H1 (cell line): Measurements from ENCODE around the gene CEP85. TPM values are rescaled to one million over a fixed set of nuclear protein-coding genes. Genes with fewer than 3 reads are reported as not detected.
A peak's percentile ranks its signal among the peaks of the same experiment; 100 is the strongest.

Experiments
- CEBPB ChIP-seq: IDR thresholded peaks from 2 replicates; pipeline ENCODE4 v1.6.1; 2012; ENCODE audit warnings: low read depth, low read length
- EGR1 ChIP-seq: IDR thresholded peaks from 2 replicates; pipeline ENCODE4 v1.6.1; 2011; ENCODE audit warnings: low read depth, low read length, borderline replicate concordance
- RAD21 ChIP-seq, 2 experiments: IDR thresholded peaks in 1 of 2; conservative IDR thresholded peaks in 1 of 2; 2 replicates each; pipeline ENCODE4 v1.6.1; 2011; ENCODE audit warnings: low read depth in 2 of 2, low read length in 2 of 2, improper control_type of control experiment in 1 of 2, inconsistent platforms in 1 of 2, mild to moderate bottlenecking in 1 of 2, moderate library complexity in 1 of 2
- polyA plus RNA-seq, 7 experiments: library from polyadenylated mRNA; depleted of rRNA in 3 of 7; stranded (reverse) in 5 of 7; unstranded in 2 of 7; fragments of >200 nt in 5 of 7; fragments of 200-250 nt in 2 of 7; gene quantifications; 1 replicate in 5 of 7; 2 replicates in 1 of 7; 4 replicates in 1 of 7; pipeline versions ENCODE4 v1.2.1 to v1.2.3, GENCODE V29; 2011 to 2013; ENCODE audit warnings: missing spikeins in 2 of 7, mixed read lengths in 2 of 7
- total RNA-seq: library from RNA; stranded (reverse); fragmentation: NEBNext Ultra II Directional; extraction: Animal tissue kit (Norgen Biotek cat#: 25700); gene quantifications from 2 replicates; pipeline ENCODE4 v1.2.1, GENCODE V29; 2021

The CEP85 gene
- total and polyA plus RNA-seq, 2 of the 8 experiments (the other 6 are each of a cell fraction or from before 2014, with no cell fraction given) = 40.4 to 43.7 TPM

DNA sequence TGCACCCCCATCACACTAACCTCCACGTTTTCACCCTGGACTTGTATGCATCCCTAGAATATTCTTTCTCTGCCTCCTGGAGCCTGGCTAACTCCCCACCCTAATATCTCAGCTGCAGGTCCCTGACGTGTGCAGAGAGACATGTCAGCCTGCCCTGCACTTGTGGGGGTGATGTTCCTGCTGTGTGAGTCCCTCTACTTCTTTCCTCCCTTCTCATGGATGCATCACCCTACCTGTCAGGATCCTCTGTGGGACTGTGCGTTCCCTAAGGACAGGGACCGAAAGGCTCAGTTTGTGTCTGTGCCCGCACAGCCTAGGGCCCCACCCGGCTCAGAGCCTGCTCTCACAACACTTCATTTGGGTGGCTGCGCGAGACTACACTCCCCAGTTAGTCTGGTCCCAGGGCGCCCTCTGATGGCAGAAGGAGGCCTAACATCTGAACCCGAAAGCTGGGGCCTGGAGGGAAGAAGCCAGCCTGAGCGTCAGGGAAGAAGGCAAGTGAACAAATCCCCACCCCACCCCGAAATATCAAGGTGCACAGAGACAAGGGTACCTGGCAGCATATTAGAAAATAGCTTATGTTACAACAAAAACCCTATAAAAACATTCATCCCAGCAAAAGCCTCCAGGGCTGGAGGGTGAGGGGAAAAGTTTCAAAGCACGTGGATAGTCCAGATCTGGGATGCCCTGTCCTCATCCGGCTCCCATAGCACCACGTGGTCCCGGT is 87.5 kb downstream of the CEP85 start (continued):
- no peak for TF ChIP-seq CEBPB
- TF ChIP-seq RAD21 (IDR thresholded peaks at IDR 0.05 in 1 of 2, conservative IDR thresholded peaks at IDR 0.05 in 1 of 2; ENCODE audit: low read depth in 2 of 2, low read length in 2 of 2) = peak; percentile 96 to 98
- TF ChIP-seq EGR1 = no peak
